ENCODE results near the gene CPA1.

Gene CPA1

GRCh38 chr7:130409712-130410072 lies 29.4 kb downstream of the CPA1 start:
- no peaks in the 10 kb centered on the region for H3K36me3 ChIP-seq (ENCODE audit: insufficient read depth)
- H3K4me1 ChIP-seq (ENCODE audit: low read depth, poor library complexity, severe bottlenecking) = no peaks in the 10 kb centered on the region
- H3K79me2 ChIP-seq (ENCODE audit: insufficient read depth, low read depth) = no peaks in the 10 kb centered on the region
- H3K9ac ChIP-seq = no peak overlapping the region
- no peak overlapping the region for H3K4me2 ChIP-seq
- no peaks in the 10 kb centered on the region for H3K27me3 ChIP-seq (ENCODE audit: insufficient read depth, low read depth)
- TF ChIP-seq CTCF (conservative IDR thresholded peaks at IDR 0.05; ENCODE audit: low read depth, low read length) = no peak
- H3K27ac ChIP-seq = no peak overlapping the region
- no peaks in the 10 kb centered on the region for H4K20me1 ChIP-seq (ENCODE audit: insufficient read depth)
- no peak overlapping the region for H2AFZ ChIP-seq (ENCODE audit: low read depth)
- H3K4me3 ChIP-seq (IDR thresholded peaks at IDR 0.05; ENCODE audit: insufficient read depth, low read depth, low read length) = no peak overlapping the region

- no peak for TF ChIP-seq CTCF (conservative IDR thresholded peaks at IDR 0.05; ENCODE audit: low read depth, low read length)
- Histone ChIP-seq H3K4me3 (IDR thresholded peaks at IDR 0.05; ENCODE audit: insufficient read depth, low read depth, low read length) (no peak overlapping the region), H4K20me1 (ENCODE audit: insufficient read depth) (no peaks in the 10 kb centered on the region)
These were observed 30.7 kb downstream of the CPA1 start for GRCh38 chr7:130410868-130411541.

GRCh38 chr7:130413201-130413600 lies 32.9 kb downstream of the CPA1 start:
- Histone ChIP-seq H3K9ac (no peak overlapping the region), H3K27ac (no peak overlapping the region), H2AFZ (ENCODE audit: low read depth) (no peak overlapping the region), H3K4me1 (ENCODE audit: low read depth, poor library complexity, severe bottlenecking) (no peaks in the 10 kb centered on the region), H3K79me2 (ENCODE audit: insufficient read depth, low read depth) (no peaks in the 10 kb centered on the region), H3K36me3 (ENCODE audit: insufficient read depth) (no peaks in the 10 kb centered on the region), H3K4me3 (IDR thresholded peaks at IDR 0.05; ENCODE audit: insufficient read depth, low read depth, low read length) (no peak overlapping the region), H3K4me2 (no peak overlapping the region), H3K27me3 (ENCODE audit: insufficient read depth, low read depth) (no peaks in the 10 kb centered on the region), H4K20me1 (ENCODE audit: insufficient read depth) (no peaks in the 10 kb centered on the region)
- TF ChIP-seq CTCF (conservative IDR thresholded peaks at IDR 0.05; ENCODE audit: low read depth, low read length) = no peak

More at GRCh38 chr7:130410868-130411541, 30.7 kb downstream of the CPA1 start:
- H3K4me2 ChIP-seq = no peak overlapping the region
- H2AFZ ChIP-seq (ENCODE audit: low read depth) = no peak overlapping the region
- H3K36me3 ChIP-seq (ENCODE audit: insufficient read depth) = no peaks in the 10 kb centered on the region
- no peak overlapping the region for H3K27ac ChIP-seq
- H3K79me2 ChIP-seq (ENCODE audit: insufficient read depth, low read depth) = no peaks in the 10 kb centered on the region
- H3K9ac ChIP-seq = no peak overlapping the region
- H3K4me1 ChIP-seq (ENCODE audit: low read depth, poor library complexity, severe bottlenecking) = no peaks in the 10 kb centered on the region
- no peaks in the 10 kb centered on the region for H3K27me3 ChIP-seq (ENCODE audit: insufficient read depth, low read depth)

GRCh38 chr7:130415006-130415405 lies 34.7 kb downstream of the CPA1 start:
- Histone ChIP-seq H3K27ac (no peak overlapping the region), H3K79me2 (ENCODE audit: insufficient read depth, low read depth) (no peaks in the 10 kb centered on the region), H3K9ac (no peak overlapping the region), H3K4me2 (no peak overlapping the region), H3K4me3 (IDR thresholded peaks at IDR 0.05; ENCODE audit: insufficient read depth, low read depth, low read length) (no peak overlapping the region), H4K20me1 (ENCODE audit: insufficient read depth) (no peaks in the 10 kb centered on the region), H3K36me3 (ENCODE audit: insufficient read depth) (no peaks in the 10 kb centered on the region), H3K4me1 (ENCODE audit: low read depth, poor library complexity, severe bottlenecking) (peaks cover 7% of the 10 kb centered on the region), H2AFZ (ENCODE audit: low read depth) (no peak overlapping the region), H3K27me3 (ENCODE audit: insufficient read depth, low read depth) (no peaks in the 10 kb centered on the region)
- no peak for TF ChIP-seq CTCF (conservative IDR thresholded peaks at IDR 0.05; ENCODE audit: low read depth, low read length)

All from KMS-11 (cell line).